Suprapubic skin (tissue), 4 donors: ENCODE measurements around the gene OSBP2. TPM values are rescaled to one million over a fixed set of nuclear protein-coding genes. Genes with fewer than 3 reads are reported as not detected.

Experiments
- DNase-seq, 2 donors: peaks; one replicate each; pipeline ENCODE4 v3.0.0-alpha.2; 2019; ENCODE audit warnings: low spot score in 2 of 2
- H3K27ac ChIP-seq: fragments of 200-600 bp; sonication (generic); one replicate; pipeline ENCODE4 v1.5.1; 2019
- H3K27me3 ChIP-seq: fragments of 200-600 bp; sonication (generic); one replicate; pipeline ENCODE4 v1.5.1; 2019
- H3K36me3 ChIP-seq: fragments of 200-600 bp; sonication (generic); one replicate; pipeline ENCODE4 v1.5.1; 2019
- H3K4me1 ChIP-seq: fragments of 200-600 bp; sonication (generic); one replicate; pipeline ENCODE4 v1.5.1; 2019
- H3K4me3 ChIP-seq: fragments of 200-600 bp; sonication (generic); one replicate; pipeline ENCODE4 v1.5.1; 2019; ENCODE audit warnings: mild to moderate bottlenecking
- H3K9me3 ChIP-seq: fragments of 200-600 bp; sonication (generic); one replicate; pipeline ENCODE4 v1.5.1; 2019
- CTCF ChIP-seq, 2 donors: fragments of 200-600 bp in 1 of 2; fragments of 450-650 bp in 1 of 2; sonication (generic) in 1 of 2; IDR thresholded peaks; one replicate each; pipeline ENCODE4 v1.5.1; 2016 to 2019; ENCODE audit warnings: antibody characterized with exemption in 2 of 2, mild to moderate bottlenecking in 1 of 2, moderate library complexity in 1 of 2
- EP300 ChIP-seq: sonication (generic); formaldehyde crosslinking; IDR thresholded peaks from one replicate; pipeline ENCODE4 v1.6.1; 2017; ENCODE audit warnings: antibody characterized with exemption
- POLR2A ChIP-seq, 2 donors: fragments of 450-650 bp; IDR thresholded peaks; one replicate each; pipeline ENCODE4 v1.6.1; 2017; ENCODE audit warnings: antibody characterized with exemption in 2 of 2, mild to moderate bottlenecking in 2 of 2, moderate library complexity in 2 of 2
- POLR2AphosphoS5 ChIP-seq, 3 donors: sonication (generic); formaldehyde crosslinking; IDR thresholded peaks; one replicate each; pipeline ENCODE4 v1.6.1; 2017; ENCODE audit warnings: antibody characterized with exemption in 3 of 3
- WGBS: methylation state at CpG from one replicate; pipeline ENCODE4 v1.1.5; 2018; 5-methylcytosine and 5-hydroxymethylcytosine counted together
- total RNA-seq, 4 donors: library from RNA; depleted of rRNA; stranded (reverse); fragments of >200 nt; gene quantifications; one replicate each; pipeline ENCODE4 v1.1.0, GENCODE V29; 2016

The OSBP2 gene
- total RNA-seq, 4 donors from 2014 or later: 3.9 to 11.3 (median 6.4) TPM

GRCh38 chr22:30926706-30927105, 232.0 kb downstream of the OSBP2 start:
- no peak overlapping the region for H3K4me3 ChIP-seq
- peaks cover 71% of the 10 kb centered on the region for H3K36me3 ChIP-seq
- DNase-seq: no peak
- H3K4me1 ChIP-seq: peaks cover 1% of the 10 kb centered on the region
- H3K27me3 ChIP-seq: no peaks in the 10 kb centered on the region
- no peaks in the 10 kb centered on the region for H3K9me3 ChIP-seq
- no peak for TF ChIP-seq POLR2AphosphoS5 (IDR thresholded peaks at IDR 0.05)
- no peak for TF ChIP-seq EP300
- TF ChIP-seq POLR2A (IDR thresholded peaks at IDR 0.05): no peak
- no peak for TF ChIP-seq CTCF (IDR thresholded peaks at IDR 0.05)
- no peak overlapping the region for H3K27ac ChIP-seq
- 87% methylated on average over 4 of the region's 4 CpGs for WGBS

GRCh38 chr22:30927806-30928205, 233.1 kb downstream of the OSBP2 start:
- TF ChIP-seq EP300 (no peak), POLR2A (IDR thresholded peaks at IDR 0.05) (no peak), POLR2AphosphoS5 (IDR thresholded peaks at IDR 0.05) (no peak), CTCF (IDR thresholded peaks at IDR 0.05) (no peak)
- WGBS: 92% methylated on average over 2 of the region's 10 CpGs

DNA sequence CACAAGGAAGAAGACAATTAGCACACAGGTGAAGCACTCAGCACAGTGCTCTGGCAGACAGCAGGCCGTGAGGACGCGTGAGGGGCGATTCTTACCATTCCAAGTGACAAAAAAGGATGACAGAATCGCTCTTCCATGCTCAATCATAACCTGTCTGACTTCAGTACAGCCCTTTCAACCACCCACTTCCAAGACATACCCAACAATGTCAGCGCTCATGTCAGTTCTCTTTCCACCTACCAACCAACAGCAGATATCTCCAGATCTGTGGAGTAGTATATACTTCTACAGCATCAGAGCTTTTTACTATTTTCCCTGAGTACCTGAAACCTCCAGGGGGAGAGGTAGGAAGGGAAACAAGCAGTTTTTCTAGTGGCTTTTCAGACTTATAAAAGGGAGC, 233.7 kb downstream of the OSBP2 start:
- H3K36me3 ChIP-seq: peaks cover 88% of the 10 kb centered on the region
- no peak overlapping the region for H3K27ac ChIP-seq
- no peak for DNase-seq
- no peaks in the 10 kb centered on the region for H3K9me3 ChIP-seq
- 93% methylated on average over 6 of the region's 6 CpGs for WGBS
- no peak for TF ChIP-seq EP300
- TF ChIP-seq POLR2AphosphoS5 (IDR thresholded peaks at IDR 0.05): no peak
- TF ChIP-seq POLR2A (IDR thresholded peaks at IDR 0.05): no peak
- TF ChIP-seq CTCF (IDR thresholded peaks at IDR 0.05): no peak
- no peaks in the 10 kb centered on the region for H3K27me3 ChIP-seq
- H3K4me3 ChIP-seq: no peak overlapping the region
- no peaks in the 10 kb centered on the region for H3K4me1 ChIP-seq

More at GRCh38 chr22:30927806-30928205, 233.1 kb downstream of the OSBP2 start:
- H3K36me3 ChIP-seq: peaks cover 82% of the 10 kb centered on the region
- H3K9me3 ChIP-seq: no peaks in the 10 kb centered on the region
- no peaks in the 10 kb centered on the region for H3K4me1 ChIP-seq
- no peak overlapping the region for H3K27ac ChIP-seq
- no peak for DNase-seq
- H3K4me3 ChIP-seq: no peak overlapping the region
- no peaks in the 10 kb centered on the region for H3K27me3 ChIP-seq

DNA sequence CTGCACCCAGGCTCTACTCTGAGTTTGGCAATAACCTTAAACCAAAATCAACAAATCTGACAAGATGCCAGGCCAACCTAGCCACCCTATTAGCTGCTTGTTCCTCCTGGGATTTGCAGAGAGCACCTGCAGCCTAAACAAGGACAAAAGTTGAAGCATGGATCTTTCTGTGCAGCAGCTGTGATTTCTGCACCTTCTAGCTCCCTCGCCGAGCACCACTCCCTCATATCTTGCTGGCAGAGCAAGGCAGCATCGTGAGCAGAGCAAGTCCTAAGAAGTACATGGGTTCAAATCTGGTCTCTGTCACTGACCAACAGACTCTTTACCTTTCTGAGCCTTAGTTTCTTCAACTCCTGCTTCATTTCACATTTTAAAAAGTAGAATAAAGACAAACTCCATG, 235.6 kb downstream of the OSBP2 start:
- TF ChIP-seq EP300 (no peak), POLR2A (IDR thresholded peaks at IDR 0.05) (no peak), CTCF (IDR thresholded peaks at IDR 0.05) (no peak), POLR2AphosphoS5 (IDR thresholded peaks at IDR 0.05) (no peak)
- Histone ChIP-seq H3K36me3 (peaks cover 98% of the 10 kb centered on the region), H3K4me1 (no peaks in the 10 kb centered on the region), H3K9me3 (no peaks in the 10 kb centered on the region), H3K27me3 (no peaks in the 10 kb centered on the region), H3K27ac (no peak overlapping the region), H3K4me3 (no peak overlapping the region)
- WGBS: 92% methylated on average over 3 of the region's 3 CpGs
- DNase-seq: no peak

DNA sequence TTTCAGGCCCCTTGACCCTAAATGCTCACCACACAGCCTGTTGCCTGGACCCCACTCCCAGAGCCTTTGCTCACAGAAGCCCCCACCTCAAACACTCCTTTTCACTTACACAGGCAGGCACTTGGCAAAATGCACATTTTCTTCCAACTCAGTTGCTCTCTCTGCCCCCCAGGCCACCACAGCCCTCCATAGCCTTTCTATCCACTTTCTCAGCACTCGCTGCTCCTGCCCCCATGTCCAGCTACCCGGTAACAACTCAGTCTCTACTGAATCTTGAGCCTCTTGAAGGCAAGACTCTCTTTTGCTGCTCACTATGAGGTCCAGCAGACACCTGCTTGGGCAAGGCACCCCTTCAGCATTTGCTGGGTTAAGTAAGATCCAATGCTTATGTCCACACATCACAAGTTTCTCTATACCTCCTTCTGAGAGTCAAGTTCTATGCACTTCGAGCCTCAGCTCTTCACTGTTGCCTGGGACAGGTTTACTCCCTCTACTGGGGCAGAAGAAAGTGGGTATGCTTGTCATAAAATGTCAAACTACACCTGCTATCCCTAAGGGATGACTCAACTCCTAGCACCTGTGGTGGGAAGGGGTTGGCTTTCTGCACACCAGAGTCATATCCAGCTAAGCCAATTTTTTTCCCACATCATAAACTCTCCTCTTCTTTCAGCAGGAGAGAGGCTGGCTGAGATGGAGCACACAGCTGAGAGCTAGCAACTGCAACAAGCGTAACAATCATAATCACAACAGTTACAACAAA, 237.0 kb downstream of the OSBP2 start:
- no peaks in the 10 kb centered on the region for H3K9me3 ChIP-seq
- H3K36me3 ChIP-seq: peaks cover 98% of the 10 kb centered on the region
- TF ChIP-seq POLR2AphosphoS5 (IDR thresholded peaks at IDR 0.05) (no peak), POLR2A (IDR thresholded peaks at IDR 0.05) (no peak), CTCF (IDR thresholded peaks at IDR 0.05) (no peak)
- no peak overlapping the region for H3K27ac ChIP-seq
- H3K27me3 ChIP-seq: no peaks in the 10 kb centered on the region
- no peak for DNase-seq
- H3K4me3 ChIP-seq: no peak overlapping the region
- 98% methylated on average over 4 of the region's 4 CpGs for WGBS
- no peaks in the 10 kb centered on the region for H3K4me1 ChIP-seq
